HG02870 (cell line): ENCODE results near the gene WDR82.
A peak's percentile ranks its signal among the peaks of the same experiment; 100 is the strongest.

Source experiments
- ATAC-seq: cut with Tn5 transposase; IDR thresholded peaks from one replicate; pipeline ENCODE4 v1.9.1; 2021; ENCODE audit warnings: mild to moderate bottlenecking, moderate library complexity; ENCODE audit not compliant: unreplicated experiment

The WDR82 gene

DNA sequence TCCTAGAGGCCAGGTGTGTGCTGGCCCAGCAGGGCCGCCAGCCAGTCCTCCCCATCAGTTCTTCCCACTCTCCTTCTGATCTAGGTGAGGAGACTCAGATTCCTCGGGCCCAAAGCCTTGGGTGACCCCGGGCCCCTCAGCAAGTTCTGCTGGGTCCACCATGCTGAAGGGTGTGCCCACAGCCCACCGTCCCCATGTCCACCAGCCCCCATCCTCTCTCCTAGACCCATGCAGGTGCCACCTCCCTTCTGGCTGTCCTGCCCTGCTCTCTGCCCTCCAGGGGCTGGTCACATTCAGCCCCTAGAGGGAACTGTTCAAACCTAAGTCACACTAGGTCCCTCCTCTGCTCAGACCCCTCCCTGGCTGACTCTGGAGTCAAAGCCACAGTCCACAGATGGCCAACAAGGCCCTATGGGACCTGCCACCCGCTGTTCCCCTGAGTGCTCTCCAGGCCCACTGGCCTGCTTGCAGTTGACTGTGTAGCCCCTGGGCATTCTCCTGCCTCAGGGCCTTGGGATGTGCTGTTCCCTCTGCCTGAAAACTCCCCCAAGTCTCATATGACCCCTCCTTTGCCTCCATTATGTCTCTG is 52.1 kb downstream of the WDR82 start:
- no peak for ATAC-seq

DNA sequence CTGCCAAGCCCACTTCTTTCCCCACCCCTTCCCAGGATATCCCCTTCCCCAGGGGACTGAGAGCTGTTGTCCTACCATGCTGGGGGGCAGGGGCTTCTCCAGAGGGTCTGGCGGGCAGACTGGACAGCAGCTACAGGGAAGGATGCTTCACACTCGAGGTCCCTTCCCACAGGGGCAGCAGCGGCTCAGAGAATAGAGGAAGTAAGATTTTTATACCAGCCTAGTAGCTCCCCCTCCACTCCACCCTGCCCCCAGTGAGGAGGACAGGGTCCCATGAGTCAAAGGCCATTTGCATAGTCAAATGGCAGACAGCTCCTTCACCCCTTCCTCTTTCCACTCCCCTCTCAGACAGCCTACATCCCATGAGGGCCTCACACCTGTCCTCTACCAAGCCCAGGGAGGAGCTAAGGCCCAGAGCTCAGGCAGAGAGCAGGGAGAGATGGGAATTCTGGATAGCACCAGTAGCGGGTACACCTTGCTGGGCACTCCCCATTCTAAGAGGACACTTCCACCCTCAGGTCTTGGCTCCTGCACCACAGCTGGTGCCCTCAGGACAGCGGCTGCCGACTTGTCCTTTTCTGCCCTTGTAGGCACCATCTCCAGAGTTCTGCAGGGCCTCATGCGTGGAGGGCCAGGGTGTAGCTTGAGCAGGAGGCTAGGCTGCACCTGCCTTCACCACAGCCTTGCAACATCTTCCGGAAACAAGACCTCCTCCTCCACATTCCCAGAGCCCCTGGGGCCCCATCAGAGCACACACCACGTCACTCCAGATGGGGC is 52.8 kb downstream of the WDR82 start, which contains the start of gene TLR9:
TSS of gene TLR9 (minus strand) at position 194 of the 777 bp plus-strand sequence. CDS start at position 78, 116 bp downstream.
- peak; percentile 71 for ATAC-seq

GRCh38 chr3:52223449-52224408 is 54.7 kb downstream of the WDR82 start:
- ATAC-seq: no peak

GRCh38 chr3:52222319-52223221 is 55.9 kb downstream of the WDR82 start:
- no peak for ATAC-seq

GRCh38 chr3:52221563-52222318 is 56.7 kb downstream of the WDR82 start:
- ATAC-seq: no peak

GRCh38 chr3:52221141-52221562 is 57.3 kb downstream of the WDR82 start:
- ATAC-seq: no peak

- no peak for ATAC-seq
These were observed 57.9 kb downstream of the WDR82 start for GRCh38 chr3:52220380-52221026.

DNA sequence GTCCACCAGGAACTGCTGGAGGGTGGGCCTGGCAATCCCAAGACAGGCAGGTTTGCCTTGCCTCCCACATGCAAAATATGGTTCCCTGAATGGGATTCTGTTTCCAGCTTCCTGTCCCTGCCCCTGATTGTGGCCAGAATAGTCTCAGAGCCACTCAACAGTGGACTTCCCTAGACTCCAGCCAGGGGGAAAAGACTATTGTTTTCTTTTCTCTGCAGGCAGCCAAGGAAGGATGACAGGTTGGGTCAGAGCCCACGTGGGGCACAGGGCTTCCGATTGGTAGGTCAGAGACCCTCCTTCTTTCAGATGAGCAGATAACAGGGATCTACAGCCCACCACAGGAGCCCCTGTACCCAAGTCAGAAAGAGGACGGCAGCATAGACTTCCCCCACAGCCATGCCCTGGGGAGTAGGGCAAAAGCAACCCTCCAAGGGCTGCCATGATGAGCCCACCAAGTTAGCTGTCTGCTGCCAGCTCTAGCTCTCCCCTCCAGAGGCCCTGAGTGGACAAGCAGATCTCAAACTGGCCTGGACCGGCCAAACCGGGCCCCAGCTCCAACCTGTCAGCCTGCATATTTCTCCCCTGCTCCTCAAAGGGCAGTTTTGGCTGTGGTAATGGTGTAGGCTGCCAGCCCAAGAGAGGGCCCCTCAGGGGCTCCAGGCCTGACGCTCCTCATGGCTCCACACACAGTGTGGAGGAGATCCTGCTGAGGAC is 59.4 kb downstream of the WDR82 start:
- no peak for ATAC-seq

DNA sequence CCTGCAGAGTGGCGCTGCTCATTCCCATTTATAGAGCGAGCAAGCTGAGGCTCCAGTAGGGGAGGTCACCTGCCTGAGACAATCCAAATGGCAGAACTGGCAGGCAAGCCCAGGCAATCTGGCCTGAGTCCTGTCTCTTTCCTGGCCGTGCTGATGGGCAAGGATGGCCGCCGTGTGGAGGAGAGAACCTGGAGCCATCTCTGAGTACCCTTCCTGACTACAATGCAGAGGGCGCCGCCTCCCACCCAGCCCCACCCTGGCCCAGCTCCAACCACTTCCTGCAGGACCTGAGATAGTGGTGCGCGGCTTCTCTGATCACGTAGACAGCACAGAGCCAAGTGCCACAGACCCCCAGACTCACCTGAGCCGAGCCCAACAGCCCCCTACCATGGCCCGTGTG is 60.0 kb downstream of the WDR82 start:
- no peak for ATAC-seq

DNA sequence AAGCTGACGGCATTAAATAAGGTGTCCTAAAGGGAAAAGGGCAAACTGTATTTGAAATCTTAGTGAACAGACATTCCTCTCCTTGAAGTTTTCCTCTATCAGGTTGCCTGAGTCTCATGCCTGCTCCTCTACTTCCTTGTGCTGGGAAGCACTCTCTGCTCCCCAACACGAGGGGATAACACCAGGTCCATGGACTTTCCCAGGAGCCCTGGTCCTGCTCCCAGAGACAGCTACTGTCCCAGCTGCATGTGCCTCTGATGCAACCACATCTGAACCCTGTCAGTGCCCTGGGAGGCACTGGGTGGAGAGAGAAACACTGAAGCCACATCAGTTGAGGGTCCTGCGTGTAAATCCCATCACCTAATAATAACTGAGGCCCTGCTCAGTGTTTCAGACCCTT is 60.4 kb downstream of the WDR82 start:
- no peak for ATAC-seq

GRCh38 chr3:52217409-52217805 is 61.0 kb downstream of the WDR82 start:
- no peak for ATAC-seq

- no peak for ATAC-seq
These were observed 61.7 kb downstream of the WDR82 start for GRCh38 chr3:52216585-52217408.

- ATAC-seq: no peak
These were observed 63.1 kb downstream of the WDR82 start for GRCh38 chr3:52215351-52215750.

DNA sequence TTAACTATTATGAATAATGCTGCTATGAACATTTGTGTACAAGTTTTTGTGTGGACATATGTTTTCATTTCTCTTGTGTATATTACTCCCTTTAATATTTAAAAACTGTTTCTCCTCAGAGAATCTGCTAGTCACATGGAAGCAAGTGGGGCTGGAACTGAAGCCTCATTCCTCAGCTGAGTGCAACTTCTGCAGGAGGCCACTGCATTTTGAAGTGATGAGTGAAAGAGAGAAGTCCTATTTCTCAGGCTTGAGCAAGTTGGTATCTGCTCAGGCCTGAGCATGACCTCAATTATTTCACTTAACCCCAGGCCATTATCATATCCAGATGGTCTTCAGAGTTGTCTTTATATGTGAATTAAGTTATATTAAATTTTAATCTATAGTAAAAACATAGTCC is 64.5 kb downstream of the WDR82 start:
- no peak for ATAC-seq

- ATAC-seq: no peak
These were observed 65.4 kb downstream of the WDR82 start for GRCh38 chr3:52213005-52213404.

DNA sequence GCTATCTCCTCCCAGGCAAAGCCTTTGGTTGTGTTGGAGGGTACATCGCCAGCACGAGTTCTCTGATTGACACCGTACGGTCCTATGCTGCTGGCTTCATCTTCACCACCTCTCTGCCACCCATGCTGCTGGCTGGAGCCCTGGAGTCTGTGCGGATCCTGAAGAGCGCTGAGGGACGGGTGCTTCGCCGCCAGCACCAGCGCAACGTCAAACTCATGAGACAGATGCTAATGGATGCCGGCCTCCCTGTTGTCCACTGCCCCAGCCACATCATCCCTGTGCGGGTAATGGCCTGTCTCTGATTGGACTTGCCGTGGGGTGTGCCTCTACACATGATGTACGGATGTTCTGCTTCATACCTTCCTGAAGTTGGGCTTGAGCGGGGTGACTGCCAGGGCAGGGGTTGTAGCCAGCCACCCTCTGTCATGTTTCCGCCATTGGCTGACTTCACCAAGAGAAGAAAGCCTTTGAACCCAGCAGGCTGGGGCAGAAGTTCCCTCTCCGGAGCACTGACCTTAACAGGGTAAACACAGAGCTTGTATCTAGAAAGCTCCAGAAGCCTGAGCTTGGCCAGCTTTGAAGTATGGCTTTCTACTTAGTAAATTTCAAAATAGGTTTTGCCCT is 67.1 kb downstream of the WDR82 start:
- no peak for ATAC-seq

- ATAC-seq: no peak
These were observed 67.9 kb downstream of the WDR82 start for GRCh38 chr3:52210550-52211046.
